HL-60 (cell line): ENCODE data around the gene ITIH5.

Experiments used
- DNase-seq, 2 experiments: peaks; one replicate each; pipeline ENCODE4 v3.0.0-alpha.2; 2010 to 2020; ENCODE audit warnings: low read depth in 1 of 2, low spot score in 1 of 2
- H3K27ac ChIP-seq: fragments of 250-450 bp; sonication (Bioruptor Pico); replicated peaks from 2 replicates; pipeline ENCODE4 v1.5.1; 2020; ENCODE audit warnings: mild to moderate bottlenecking, moderate library complexity
- H3K27me3 ChIP-seq: fragments of 250-450 bp; sonication (Bioruptor Pico); 2 replicates; pipeline ENCODE4 v1.5.1; 2021; ENCODE audit warnings: mild to moderate bottlenecking, moderate library complexity; ENCODE audit not compliant: insufficient read depth, poor library complexity, severe bottlenecking
- H3K4me3 ChIP-seq: replicated peaks from 2 replicates; pipeline ENCODE4 v1.5.1; 2011; ENCODE audit warnings: mild to moderate bottlenecking, control low read depth, low read length; ENCODE audit not compliant: insufficient read depth
- CTCF ChIP-seq: IDR thresholded peaks from one replicate; pipeline ENCODE4 v1.5.1; 2011; ENCODE audit warnings: low read length, control low read depth, inconsistent platforms; ENCODE audit not compliant: insufficient read depth
- GABPA ChIP-seq: IDR thresholded peaks from 2 replicates; pipeline ENCODE4 v1.6.1; 2012; ENCODE audit warnings: low read depth
- POLR2AphosphoS5 ChIP-seq: IDR thresholded peaks from 2 replicates; pipeline ENCODE4 v1.6.1; 2012; ENCODE audit warnings: low read depth
- REST ChIP-seq: IDR thresholded peaks from 2 replicates; pipeline ENCODE4 v1.6.1; 2012; ENCODE audit warnings: low read depth; ENCODE audit not compliant: insufficient replicate concordance
- SPI1 ChIP-seq: IDR thresholded peaks from 2 replicates; pipeline ENCODE4 v1.6.1; 2012; ENCODE audit warnings: low read depth, mild to moderate bottlenecking, borderline replicate concordance

ITIH5 gene

GRCh38 chr10:7625836-7626235 is 40.9 kb downstream of the ITIH5 start:
- H3K4me3 ChIP-seq = no peak overlapping the region
- no peak for TF ChIP-seq POLR2AphosphoS5
- TF ChIP-seq CTCF = no peak
- TF ChIP-seq GABPA = no peak
- TF ChIP-seq REST = no peak
- no peak for TF ChIP-seq SPI1
- H3K27me3 ChIP-seq = no peaks in the 10 kb centered on the region
- DNase-seq = no peak
- H3K27ac ChIP-seq = no peak overlapping the region

- DNase-seq = no peak
- no peak overlapping the region for H3K27ac ChIP-seq
- no peaks in the 10 kb centered on the region for H3K27me3 ChIP-seq
- TF ChIP-seq REST (no peak), POLR2AphosphoS5 (no peak), CTCF (no peak), GABPA (no peak), SPI1 (no peak)
- H3K4me3 ChIP-seq = no peak overlapping the region
Measured at GRCh38 chr10:7625009-7625408, 41.8 kb downstream of the ITIH5 start.

- Histone ChIP-seq H3K4me3 (no peak overlapping the region), H3K27me3 (no peaks in the 10 kb centered on the region), H3K27ac (no peak overlapping the region)
- no peak for DNase-seq
- no peak for TF ChIP-seq CTCF
- TF ChIP-seq GABPA = no peak
- TF ChIP-seq POLR2AphosphoS5 = no peak
- TF ChIP-seq SPI1 = no peak
- no peak for TF ChIP-seq REST
Measured at GRCh38 chr10:7622969-7623368, 43.8 kb downstream of the ITIH5 start.
